HG03457 (cell line): ENCODE data around the gene EFNB3.

Experiments
- ATAC-seq: cut with Tn5 transposase; IDR thresholded peaks from one replicate; pipeline ENCODE4 v1.9.1; 2021; ENCODE audit warnings: moderate number of reproducible peaks; ENCODE audit not compliant: unreplicated experiment

Gene EFNB3

GRCh38 chr17:7704601-7705268 is at the start of gene EFNB3:
EFNB3 (plus strand) TSS chr17:7705202; CDS start chr17:7705599, 397 bp downstream.
- no peak for ATAC-seq

- no peak for ATAC-seq
Observed at GRCh38 chr17:7655541-7655840, 49.5 kb upstream of the EFNB3 start.

- no peak for ATAC-seq
Observed at GRCh38 chr17:7656958-7657609, 47.9 kb upstream of the EFNB3 start.

GRCh38 chr17:7667656-7668406 is 37.2 kb upstream of the EFNB3 start:
- no peak for ATAC-seq

- no peak for ATAC-seq
Observed at GRCh38 chr17:7668482-7668881, 36.5 kb upstream of the EFNB3 start.

- no peak for ATAC-seq
Observed at GRCh38 chr17:7673239-7673638, 31.8 kb upstream of the EFNB3 start.

- no peak for ATAC-seq
Observed at GRCh38 chr17:7674934-7675333, 30.1 kb upstream of the EFNB3 start.

GRCh38 chr17:7676533-7676932 is 28.5 kb upstream of the EFNB3 start:
- ATAC-seq: no peak

- no peak for ATAC-seq
Observed at GRCh38 chr17:7677388-7678067, 27.5 kb upstream of the EFNB3 start.

- ATAC-seq: no peak
Observed at GRCh38 chr17:7684851-7685532, 20.0 kb upstream of the EFNB3 start.

- peak; percentile 34 for ATAC-seq
Observed at GRCh38 chr17:7685533-7686221, 19.3 kb upstream of the EFNB3 start.

GRCh38 chr17:7686222-7687071 is 18.6 kb upstream of the EFNB3 start:
- ATAC-seq: peak; percentile 34

- ATAC-seq: no peak
Observed at GRCh38 chr17:7687072-7687907, 17.7 kb upstream of the EFNB3 start, which contains the start of gene TP53. TP53 (minus strand) TSS chr17:7687490; CDS start chr17:7676594, 10,896 bp downstream.

GRCh38 chr17:7687908-7688807 is 16.8 kb upstream of the EFNB3 start, which contains the start of gene WRAP53:
WRAP53 (plus strand) TSS chr17:7688477; CDS start chr17:7688649, 172 bp downstream.
- ATAC-seq: peak; percentile 62

GRCh38 chr17:7688808-7689316 is 16.1 kb upstream of the EFNB3 start:
- ATAC-seq: no peak

- no peak for ATAC-seq
Observed at GRCh38 chr17:7695586-7695985, 9.4 kb upstream of the EFNB3 start.
